Measurements from ENCODE around the gene ANO8. TPM values are rescaled to one million over a fixed set of nuclear protein-coding genes. Genes with fewer than 3 reads are reported as not detected.
A peak's percentile ranks its signal among the peaks of the same experiment; 100 is the strongest.

ANO8 gene
- total and polyA plus RNA-seq, 2 of the 13 experiments (the other 11 are each of a cell fraction or from before 2014, with no cell fraction given), result 1.8 to 3.5 TPM

GRCh38 chr19:17348700-17349099 lies 14.0 kb upstream of the ANO8 start (continued):
- TF ChIP-seq ZNF710 (CRISPR knock-in tag; IDR thresholded peaks at IDR 0.05; ENCODE audit: borderline replicate concordance) (no peak), ELF3 (CRISPR knock-in tag; IDR thresholded peaks at IDR 0.05) (peak; percentile 69)

- H3K27ac ChIP-seq (ENCODE audit: extremely low read length, insufficient read depth, low read length), result no peak overlapping the region
- no peak for TF ChIP-seq HDAC1 (CRISPR knock-in tag; IDR thresholded peaks at IDR 0.05)
- no peak for TF ChIP-seq RNF219 (CRISPR knock-in tag; IDR thresholded peaks at IDR 0.05)
- no peak for TF ChIP-seq ZBTB2 (CRISPR knock-in tag; IDR thresholded peaks at IDR 0.05; ENCODE audit: low read depth)
- no peak for TF ChIP-seq ZNF180 (CRISPR knock-in tag; IDR thresholded peaks at IDR 0.05; ENCODE audit: borderline replicate concordance, low read depth)
- TF ChIP-seq ZNF407 (CRISPR knock-in tag; IDR thresholded peaks at IDR 0.05; ENCODE audit: not compliant biosample characterization), result no peak
These were observed 13.2 kb upstream of the ANO8 start for GRCh38 chr19:17347877-17348276.

More at GRCh38 chr19:17347877-17348276, 13.2 kb upstream of the ANO8 start:
- Histone ChIP-seq H3K79me2 (ENCODE audit: insufficient read depth, low read length) (no peaks in the 10 kb centered on the region), H3K9me3 (ENCODE audit: low read length) (no peaks in the 10 kb centered on the region), H3K4me3 (replicated peaks in 1 of 3; ENCODE audit: insufficient read depth in 1 of 3, low read depth in 2 of 3, low read length in 3 of 3) (no peak overlapping the region), H2AFZ (ENCODE audit: low read length) (no peak overlapping the region), H3K4me1 (ENCODE audit: insufficient read depth, low read length) (peaks cover 19% of the 10 kb centered on the region; the same call in 1 of the 2 replicates), H3K27me3 (ENCODE audit: control insufficient read depth in 1 of 2, insufficient read depth in 2 of 2, low read length in 2 of 2) (peaks cover 1 to 22% of the 10 kb centered on the region in 2 experiments; a peak in 3 of 5 replicates), H4K20me1 (ENCODE audit: insufficient read depth, low read length) (no peaks in the 10 kb centered on the region), H3K4me2 (ENCODE audit: low read depth, low read length) (no peak overlapping the region), H3K36me3 (replicated peaks in 1 of 2; ENCODE audit: control insufficient read depth in 1 of 2, insufficient read depth in 2 of 2, low read length in 2 of 2) (no peaks in the 10 kb centered on the region), H3K9ac (ENCODE audit: insufficient read depth, low read depth, low read length) (no peak overlapping the region)
- POLR2A ChIA-PET, result interaction anchor here (1.6 kb wide), 1 partner anchor 10 kb away, joined by 5 read pairs; the partner anchor contains the start of gene GTPBP3
- in situ Hi-C loops (cut with HindIII; ENCODE audit: extremely low pct_ligation_motif_present, low pct_unique_long_range_greater_than_20kb), result loop anchor here (5.0 kb wide), 1 partner anchor 39 kb away; no protein-coding TSS in a partner anchor
- FAIRE-seq (no peak), ATAC-seq (no peak), DNase-seq (ENCODE audit: low spot score) (no peak)
- intact Hi-C loops (cut with micrococcal nuclease; ENCODE audit: unreplicated experiment), result loop anchor here (10.0 kb wide), 1 partner anchor 117 kb away; the partner anchor contains the start of gene NXNL1
- no TSS peak for BruUV-seq (replicated peaks)
- WGBS (ENCODE audit: low lambda C conversion rate), result 9% methylated on average over 2 of the region's 2 CpGs
- CTCF ChIA-PET (ENCODE audit: low intra/inter-chr PET ratio, low total read pairs), result interaction anchor here (4.2 kb wide), 1 partner anchor 38 kb away, joined by 49 read pairs; no protein-coding TSS in a partner anchor
